ENCODE measurements around the gene KLHL33. TPM values are rescaled to one million over a fixed set of nuclear protein-coding genes. Genes with fewer than 3 reads are reported as not detected.

The KLHL33 gene
- polyA plus RNA-seq, 2 of the 4 experiments (the other 2 are of a cell fraction), result not detected

- TF ChIP-seq CTCF (IDR thresholded peaks at IDR 0.05) (no peak), RFX5 (IDR thresholded peaks at IDR 0.05) (no peak), ZNF302 (CRISPR knock-in tag; IDR thresholded peaks at IDR 0.05) (no peak), POLR2A (IDR thresholded peaks at IDR 0.05; ENCODE audit: low read length) (no peak), JUNB (IDR thresholded peaks at IDR 0.05) (no peak), NFE2L2 (conservative IDR thresholded peaks at IDR 0.05; ENCODE audit: low read length) (no peak), HMGXB4 (CRISPR knock-in tag; IDR thresholded peaks at IDR 0.05; ENCODE audit: borderline replicate concordance) (no peak)
- Histone ChIP-seq H3K4me3 (no peak overlapping the region), H3K4me2 (no peak overlapping the region), H3K4me1 (peaks cover 9% of the 10 kb centered on the region; the same call in 2 of the 3 replicates), H3K9me3 (no peaks in the 10 kb centered on the region), H3K27ac (no peak overlapping the region)
- ATAC-seq, result no peak
- FAIRE-seq, result no peak
- POLR2A ChIA-PET, result no interaction called here
- CTCF ChIA-PET, result interaction anchor here (0.6 to 2.2 kb wide), 3 partner anchors 13 to 282 kb away, joined by 3 to 6 read pairs (median 4); no protein-coding TSS in a partner anchor
- WGBS (ENCODE audit: missing lambda C conversion rate), result 55% methylated on average over 2 of the region's 2 CpGs
- no peak for DNase-seq (ENCODE audit: low read depth in 1 of 2, low spot score in 1 of 2)
Measured at GRCh38 chr14:20409226-20409625, 26.7 kb downstream of the KLHL33 start.

- H3K4me3 ChIP-seq, result no peak overlapping the region
- H3K9me3 ChIP-seq, result no peaks in the 10 kb centered on the region
- TF ChIP-seq HEYL (CRISPR knock-in tag; IDR thresholded peaks at IDR 0.05) (no peak), EHMT2 (IDR thresholded peaks at IDR 0.05; ENCODE audit: low read depth) (no peak), JUNB (IDR thresholded peaks at IDR 0.05) (no peak), JUN (IDR thresholded peaks at IDR 0.05) (no peak), SMC3 (IDR thresholded peaks at IDR 0.05) (no peak), CHD4 (IDR thresholded peaks at IDR 0.05; ENCODE audit: borderline replicate concordance) (no peak), CHD2 (IDR thresholded peaks at IDR 0.05; ENCODE audit: low read length, partially characterized antibody) (no peak), ESRRA (IDR thresholded peaks at IDR 0.05; ENCODE audit: borderline replicate concordance, low read length) (no peak), POLR2A (IDR thresholded peaks at IDR 0.05; ENCODE audit: low read length) (no peak), CTCF (IDR thresholded peaks at IDR 0.05) (no peak), HMGXB4 (CRISPR knock-in tag; IDR thresholded peaks at IDR 0.05; ENCODE audit: borderline replicate concordance) (no peak), ZC3H11A (IDR thresholded peaks at IDR 0.05) (no peak), ELK1 (IDR thresholded peaks at IDR 0.05; ENCODE audit: low read depth, low read length) (no peak), RCOR1 (IDR thresholded peaks at IDR 0.05; ENCODE audit: low read depth, low read length) (no peak), RAD21 (conservative IDR thresholded peaks at IDR 0.05 in 1 of 2, IDR thresholded peaks at IDR 0.05 in 1 of 2) (no peak), RARB (CRISPR knock-in tag; IDR thresholded peaks at IDR 0.05) (no peak), NR3C1 (IDR thresholded peaks at IDR 0.05) (no peak), PBX3 (IDR thresholded peaks at IDR 0.05) (no peak), HDAC2 (IDR thresholded peaks at IDR 0.05) (no peak), ZSCAN20 (CRISPR knock-in tag; IDR thresholded peaks at IDR 0.05) (no peak)
- peaks cover 12% of the 10 kb centered on the region for H3K4me1 ChIP-seq
- H3K27ac ChIP-seq, result no peak overlapping the region
- ChIA-PET POLR2A (interaction anchor here (1.8 kb wide), 1 partner anchor 9 kb away, joined by 5 read pairs; the partner anchor contains the start of gene TEP1), CTCF (interaction anchor here (0.6 to 0.7 kb wide), 3 partner anchors 9 to 982 kb away, joined by 3 read pairs; no protein-coding TSS in a partner anchor)
- WGBS (ENCODE audit: missing lambda C conversion rate), result 97% methylated on average over 11 of the region's 11 CpGs
- ATAC-seq (no peak), DNase-seq (ENCODE audit: low read depth in 1 of 2, low spot score in 1 of 2) (no peak), FAIRE-seq (no peak)
- no peak overlapping the region for H3K4me2 ChIP-seq
Measured at GRCh38 chr14:20403521-20403920, 32.4 kb downstream of the KLHL33 start.
